ENCODE measurements around the gene PHF5A. TPM values are rescaled to one million over a fixed set of nuclear protein-coding genes. Genes with fewer than 3 reads are reported as not detected.
"Not testable (repeated sequence)": the region's sequence is repeated elsewhere in the genome, so short reads cannot be mapped to it uniquely, and the experiment has no call there.

PHF5A gene
- total RNA-seq, 1 donor from 2014 or later, result 90.3 TPM

DNA sequence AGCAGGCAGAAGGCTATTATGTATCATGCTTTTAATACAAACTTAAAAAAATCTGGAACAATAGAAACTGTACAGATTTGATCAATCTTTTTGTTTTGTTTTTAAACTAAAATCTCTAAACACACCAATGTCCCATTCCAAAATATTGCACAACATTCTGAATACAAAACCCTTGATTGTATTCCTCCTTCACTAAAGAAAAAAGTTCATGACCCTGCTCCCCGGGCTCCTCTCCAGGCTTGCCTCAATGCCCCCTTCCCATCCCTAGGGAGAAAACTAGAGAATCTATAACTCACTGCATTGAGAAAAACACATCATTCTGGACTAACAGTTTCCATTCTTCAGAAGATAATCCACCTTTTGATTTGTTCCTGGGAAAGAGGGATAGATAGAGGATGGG is 35.0 kb downstream of the PHF5A start:
- H3K27me3 Mint-ChIP-seq; DNase-seq; H3K9me3 Mint-ChIP-seq; H3K4me3 Mint-ChIP-seq; H3K27ac Mint-ChIP-seq; H3K4me1 Mint-ChIP-seq; intact Hi-C loops (cut with micrococcal nuclease): not testable (repeated sequence)
- H3K36me3 Mint-ChIP-seq (ENCODE audit: low read depth), result peaks cover 51% of the 10 kb centered on the region

DNA sequence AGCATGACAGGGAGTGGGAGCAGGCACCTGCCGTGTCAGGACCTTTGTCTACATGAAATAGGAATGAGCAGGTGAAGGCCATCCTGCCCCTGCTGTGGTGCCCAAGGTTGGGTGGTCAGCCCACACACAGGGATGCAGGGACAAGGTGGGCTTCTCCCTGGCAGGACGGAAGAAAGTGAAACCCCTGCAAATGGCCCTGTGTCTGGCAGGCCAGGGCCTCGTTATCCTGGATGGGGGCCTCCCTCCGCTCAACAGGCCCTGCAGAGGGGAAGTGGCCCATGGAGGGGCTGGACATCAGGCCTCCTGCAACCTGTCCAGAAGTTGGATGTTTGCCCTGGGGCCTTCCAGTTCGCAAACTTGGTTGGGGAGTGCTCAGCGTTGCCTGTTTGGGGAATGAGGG is 36.8 kb downstream of the PHF5A start:
- intact Hi-C loops (cut with micrococcal nuclease), result no loop called here
- peaks cover 47% of the 10 kb centered on the region for H3K36me3 Mint-ChIP-seq (ENCODE audit: low read depth)
- peaks cover 4% of the 10 kb centered on the region for H3K4me1 Mint-ChIP-seq
- DNase-seq, result no peak
- no peak overlapping the region for H3K4me3 Mint-ChIP-seq
- no peaks in the 10 kb centered on the region for H3K9me3 Mint-ChIP-seq
- no peak overlapping the region for H3K27ac Mint-ChIP-seq
- H3K27me3 Mint-ChIP-seq, result no peaks in the 10 kb centered on the region

DNA sequence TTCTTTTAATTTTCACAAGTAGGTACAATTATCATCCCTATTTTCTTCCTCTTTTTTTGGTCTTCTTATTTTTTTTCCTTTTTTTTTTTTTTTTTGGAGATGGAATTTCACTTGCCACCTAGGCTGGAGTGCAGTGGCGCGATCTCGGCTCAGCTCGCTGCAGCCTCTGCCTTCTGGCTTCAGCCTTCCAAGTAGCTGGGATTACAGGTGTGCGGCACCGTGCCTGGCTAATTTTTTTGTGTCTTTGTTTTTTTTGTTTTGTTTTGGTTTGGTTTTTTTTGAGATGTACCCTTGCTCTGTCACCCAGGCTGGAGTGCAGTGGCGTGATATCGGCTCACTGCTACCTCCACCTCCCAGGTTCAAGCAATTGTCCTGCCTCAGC is 38.5 kb downstream of the PHF5A start:
- no peak overlapping the region for H3K27ac Mint-ChIP-seq

DNA sequence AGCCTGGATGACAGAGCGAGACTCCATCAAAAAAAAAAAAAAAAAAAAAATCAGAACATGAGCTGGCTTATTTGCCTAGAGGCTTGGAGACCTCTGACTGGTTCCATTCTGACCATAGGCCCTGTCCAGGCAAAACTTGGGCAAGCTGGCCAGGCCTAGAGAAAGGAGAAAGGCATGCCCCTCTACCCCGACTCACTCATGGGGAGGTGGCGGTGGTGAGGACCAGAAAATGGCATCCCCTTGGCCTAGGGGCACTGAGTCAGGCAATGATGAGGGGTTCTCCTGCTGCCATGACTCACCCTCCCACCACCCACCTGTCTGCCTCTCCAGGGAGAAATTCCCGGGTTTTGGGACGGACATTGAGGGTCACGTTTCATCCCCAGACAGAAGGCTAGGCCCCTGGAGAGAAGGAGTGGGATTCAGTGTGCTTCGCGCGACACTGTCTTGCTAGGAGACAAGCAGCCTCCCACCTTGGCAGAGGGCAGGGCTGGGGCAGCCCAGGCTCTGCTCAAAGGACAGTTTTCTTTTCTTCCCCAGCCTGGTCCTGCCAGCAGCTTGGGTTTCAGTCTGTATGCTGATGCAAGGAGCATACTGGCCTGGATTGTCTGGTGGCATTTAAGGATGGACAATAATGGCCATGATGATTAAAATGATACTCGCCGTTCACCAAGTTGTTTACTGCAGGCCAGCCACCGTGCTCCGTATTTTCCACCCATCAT is 39.1 kb downstream of the PHF5A start:
- H3K27me3 Mint-ChIP-seq, result no peaks in the 10 kb centered on the region
- no peaks in the 10 kb centered on the region for H3K9me3 Mint-ChIP-seq
- H3K4me3 Mint-ChIP-seq, result no peak overlapping the region
- H3K4me1 Mint-ChIP-seq, result peaks cover 11% of the 10 kb centered on the region
- H3K36me3 Mint-ChIP-seq (ENCODE audit: low read depth), result peaks cover 33% of the 10 kb centered on the region
- no peak overlapping the region for H3K27ac Mint-ChIP-seq
- DNase-seq, result no peak
- intact Hi-C loops (cut with micrococcal nuclease), result no loop called here

More for the DNA sequence above, 38.5 kb downstream of the PHF5A start:
- Mint-ChIP-seq H3K9me3 (no peaks in the 10 kb centered on the region), H3K4me1 (peaks cover 11% of the 10 kb centered on the region), H3K4me3 (no peak overlapping the region), H3K27me3 (no peaks in the 10 kb centered on the region), H3K36me3 (ENCODE audit: low read depth) (peaks cover 36% of the 10 kb centered on the region)
- intact Hi-C loops (cut with micrococcal nuclease), result no loop called here
- DNase-seq, result no peak

DNA sequence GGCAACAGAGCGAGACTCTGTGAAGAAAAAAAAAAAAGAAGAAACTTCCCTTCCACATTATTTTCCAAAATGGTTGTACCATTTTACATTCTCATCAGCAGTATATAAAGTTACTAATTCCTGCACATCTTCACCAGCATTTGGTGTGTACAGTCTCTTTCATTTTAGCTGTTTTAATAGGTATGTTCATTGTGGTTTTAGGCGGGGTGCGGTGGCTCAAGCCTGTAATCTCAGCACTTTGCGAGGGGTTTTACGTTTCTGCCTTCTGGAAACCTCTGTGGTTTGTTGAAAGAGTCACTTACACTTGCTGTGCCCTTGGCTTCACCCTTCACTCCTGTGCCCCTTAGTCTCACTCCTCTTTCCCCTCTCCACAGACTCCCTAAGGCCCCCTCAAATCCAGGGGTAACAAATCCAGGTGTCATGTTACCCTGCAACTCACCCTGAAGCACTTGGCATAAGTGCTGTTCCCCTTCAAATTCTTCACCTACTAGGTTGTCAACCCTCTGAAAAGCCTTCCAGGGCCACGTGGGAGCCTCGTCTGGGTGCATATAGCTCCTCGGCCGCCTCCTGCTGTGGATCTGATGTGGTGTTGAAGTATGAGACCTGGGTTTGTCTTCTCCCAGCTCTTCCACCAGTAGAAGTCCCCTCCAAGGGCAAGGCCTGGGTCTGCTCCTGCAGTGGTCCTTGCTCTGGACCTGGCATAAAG is 42.7 kb downstream of the PHF5A start:
- Mint-ChIP-seq H3K27me3 (no peaks in the 10 kb centered on the region), H3K36me3 (ENCODE audit: low read depth) (peaks cover 21% of the 10 kb centered on the region), H3K4me1 (peaks cover 13% of the 10 kb centered on the region), H3K27ac (peak overlapping the region; percentile 74), H3K4me3 (peak overlapping the region; percentile 14), H3K9me3 (no peaks in the 10 kb centered on the region)
- intact Hi-C loops (cut with micrococcal nuclease), result no loop called here
- DNase-seq, result peak; percentile 82

DNA sequence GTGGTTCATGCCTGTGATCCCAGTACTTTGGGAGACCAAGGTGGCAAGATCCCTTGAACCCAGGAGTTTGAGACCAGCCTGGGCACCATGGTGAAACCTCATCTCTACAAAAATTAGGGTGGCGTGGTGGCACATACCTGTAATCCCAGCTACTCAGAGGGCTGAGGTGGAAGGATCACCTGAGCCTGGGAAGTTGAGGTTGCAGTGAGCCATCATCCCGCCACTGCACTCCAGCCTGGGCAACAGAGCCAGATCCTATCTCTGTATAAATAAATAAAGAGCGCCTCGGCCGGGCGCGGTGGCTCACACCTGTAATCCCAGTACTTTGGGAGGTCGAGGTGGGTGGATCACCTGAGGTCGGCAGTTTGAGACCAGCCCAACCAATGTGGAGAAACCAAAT is 49.8 kb downstream of the PHF5A start:
- H3K4me1 Mint-ChIP-seq, result peaks cover 16% of the 10 kb centered on the region
- no peak overlapping the region for H3K27ac Mint-ChIP-seq
- DNase-seq, result no peak
- no peaks in the 10 kb centered on the region for H3K27me3 Mint-ChIP-seq
- H3K36me3 Mint-ChIP-seq (ENCODE audit: low read depth), result peaks cover 17% of the 10 kb centered on the region
- H3K9me3 Mint-ChIP-seq, result no peaks in the 10 kb centered on the region
- no peak overlapping the region for H3K4me3 Mint-ChIP-seq
- intact Hi-C loops (cut with micrococcal nuclease), result no loop called here

DNA sequence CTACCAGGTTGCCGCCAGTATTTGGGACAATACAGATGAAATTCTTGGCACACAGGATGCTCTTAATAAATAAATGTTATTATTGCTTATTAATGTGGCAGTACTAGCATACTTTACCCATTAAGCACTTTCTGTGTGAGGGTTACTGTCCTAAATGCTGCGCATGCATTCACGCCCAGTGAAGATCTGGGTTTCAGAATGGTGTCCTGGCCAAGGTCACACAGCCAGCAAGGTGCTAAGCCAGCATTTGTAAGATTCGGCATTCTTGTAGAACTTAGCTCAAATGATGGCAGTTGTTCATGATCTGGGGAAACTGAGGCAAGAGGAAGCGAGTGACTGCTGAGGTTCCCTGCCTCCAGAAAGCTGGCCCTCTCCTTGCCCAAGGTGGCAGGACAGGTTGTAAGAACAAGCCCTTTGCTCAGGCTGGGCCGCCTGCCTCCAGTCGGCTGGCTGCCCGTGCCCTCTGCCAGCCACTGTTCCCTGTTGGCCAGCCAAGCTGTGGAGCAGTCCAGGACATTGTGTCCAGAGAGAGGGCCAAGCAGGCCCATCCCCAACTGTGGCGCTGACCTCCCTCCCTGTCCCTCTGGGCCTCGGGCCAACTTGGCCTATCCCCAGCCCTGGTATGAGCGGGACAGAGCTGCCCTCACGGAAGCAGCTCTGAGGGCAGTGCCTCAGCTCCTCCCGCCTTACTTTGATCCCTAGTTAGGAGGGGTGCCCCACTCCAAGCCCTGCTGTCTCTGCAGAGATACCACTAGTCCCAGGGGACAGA is 50.7 kb downstream of the PHF5A start:
- intact Hi-C loops (cut with micrococcal nuclease), result no loop called here
- no peak for DNase-seq
- no peaks in the 10 kb centered on the region for H3K27me3 Mint-ChIP-seq
- H3K27ac Mint-ChIP-seq, result no peak overlapping the region
- H3K36me3 Mint-ChIP-seq (ENCODE audit: low read depth), result peaks cover 18% of the 10 kb centered on the region
- H3K9me3 Mint-ChIP-seq, result no peaks in the 10 kb centered on the region
- H3K4me1 Mint-ChIP-seq, result peaks cover 16% of the 10 kb centered on the region
- no peak overlapping the region for H3K4me3 Mint-ChIP-seq

DNA sequence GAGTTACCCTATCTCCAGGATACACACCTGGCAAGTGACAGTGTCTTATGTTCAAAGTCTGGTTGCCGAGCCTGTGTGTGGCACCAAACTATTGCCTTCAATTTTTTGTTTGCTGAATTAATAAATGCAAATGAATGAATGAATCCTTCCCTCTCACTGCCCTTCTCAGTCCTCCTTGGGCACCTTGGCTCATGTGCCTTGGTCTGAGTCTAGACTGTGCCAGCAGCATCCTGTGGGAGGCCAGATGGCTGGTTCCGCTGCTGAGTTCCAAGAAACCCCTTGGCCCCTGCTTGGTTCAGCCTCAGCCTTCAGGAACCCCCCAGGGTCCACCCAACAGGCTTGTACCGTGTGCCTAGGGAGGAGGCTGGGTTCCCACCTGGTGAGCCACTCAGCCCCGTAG is 52.9 kb downstream of the PHF5A start:
- no peaks in the 10 kb centered on the region for H3K9me3 Mint-ChIP-seq
- intact Hi-C loops (cut with micrococcal nuclease), result no loop called here
- H3K4me3 Mint-ChIP-seq, result peak overlapping the region; percentile 99
- peaks cover 16% of the 10 kb centered on the region for H3K36me3 Mint-ChIP-seq (ENCODE audit: low read depth)
- H3K4me1 Mint-ChIP-seq, result peaks cover 23% of the 10 kb centered on the region
- H3K27me3 Mint-ChIP-seq, result no peaks in the 10 kb centered on the region
- peak overlapping the region; percentile 60 for H3K27ac Mint-ChIP-seq
- DNase-seq, result no peak

DNA sequence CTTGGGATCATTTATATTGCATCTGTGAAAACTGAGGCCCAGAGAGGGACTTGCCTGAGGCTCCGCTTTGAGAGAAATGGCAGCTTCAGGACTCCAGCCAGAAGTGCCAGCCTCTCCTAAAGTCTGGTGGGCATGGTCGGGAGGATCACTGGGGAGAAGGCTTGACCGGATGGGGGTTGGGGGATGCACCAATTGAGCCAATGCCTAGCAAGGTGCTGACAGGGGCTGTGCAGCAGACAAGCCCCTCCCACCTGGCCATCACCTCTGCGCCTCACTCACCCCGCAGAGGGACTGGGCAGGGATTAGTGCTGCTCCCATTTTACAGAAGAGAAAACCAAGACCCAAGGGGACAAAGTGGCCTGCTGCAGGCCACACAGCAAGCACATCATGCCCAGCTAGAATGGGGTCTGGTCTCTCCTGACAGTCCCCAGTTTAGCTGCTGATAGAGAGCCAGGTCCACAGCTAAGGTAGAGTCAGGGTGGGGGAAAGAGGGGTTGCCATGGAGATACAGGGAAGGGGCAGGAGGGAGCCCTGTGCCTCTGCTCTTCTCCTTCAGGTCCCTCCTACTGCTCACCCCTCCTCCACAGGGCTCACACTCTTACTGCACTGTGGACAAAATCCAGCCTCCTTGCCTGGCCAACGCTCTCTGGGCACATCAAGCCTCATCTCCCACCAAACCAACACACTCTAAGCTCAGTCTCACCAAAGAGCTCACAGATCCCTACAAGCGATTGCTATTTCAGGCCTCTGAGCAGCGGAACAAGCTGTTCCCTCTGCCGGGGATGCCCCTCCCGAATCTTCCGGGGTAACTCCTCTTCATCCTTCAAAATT is 57.3 kb downstream of the PHF5A start:
- Mint-ChIP-seq H3K27me3 (no peaks in the 10 kb centered on the region), H3K9me3 (no peaks in the 10 kb centered on the region), H3K27ac (peak overlapping the region; percentile 67), H3K36me3 (ENCODE audit: low read depth) (peaks cover 14% of the 10 kb centered on the region), H3K4me3 (peak overlapping the region; percentile 42), H3K4me1 (peaks cover 21% of the 10 kb centered on the region)
- intact Hi-C loops (cut with micrococcal nuclease), result no loop called here
- DNase-seq, result no peak

DNA sequence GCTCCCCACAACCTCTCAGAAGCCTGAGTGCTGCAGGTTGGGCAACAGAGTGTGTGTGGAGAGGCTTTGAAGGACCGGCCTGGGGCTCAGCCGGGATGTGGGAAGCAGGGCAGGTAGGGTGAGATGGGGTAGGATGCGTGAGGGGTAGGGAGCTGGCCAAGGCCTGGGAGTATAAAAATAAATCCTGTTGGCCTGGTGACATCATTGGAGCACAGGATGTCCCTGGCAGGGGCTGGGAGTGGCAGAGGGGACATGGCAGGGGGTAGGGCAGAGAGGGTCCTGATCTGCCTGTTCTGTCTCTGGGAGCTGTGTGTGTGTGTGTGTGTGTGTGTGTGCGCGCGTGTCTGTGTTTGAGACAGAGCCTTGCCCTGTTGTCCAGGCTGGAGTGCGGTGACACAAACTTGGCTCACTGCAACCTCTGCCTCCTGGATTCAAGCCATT is 58.2 kb downstream of the PHF5A start:
- Mint-ChIP-seq H3K27ac (peak overlapping the region; percentile 39), H3K4me1 (peaks cover 24% of the 10 kb centered on the region), H3K9me3 (no peaks in the 10 kb centered on the region), H3K27me3 (no peaks in the 10 kb centered on the region), H3K36me3 (ENCODE audit: low read depth) (peaks cover 10% of the 10 kb centered on the region), H3K4me3 (no peak overlapping the region)
- DNase-seq, result no peak
- intact Hi-C loops (cut with micrococcal nuclease), result no loop called here

Other genes starting within 250 kb of the PHF5A start
- 0.33 and 0.47 TPM in 2 replicates for gene CHADL, start 227.8 kb downstream of the PHF5A start, total RNA-seq
- 185 and 187 TPM in 2 replicates for gene RANGAP1, start 182.5 kb downstream of the PHF5A start, total RNA-seq
- 69.1 and 70.5 TPM in 2 replicates for gene ZC3H7B, start 167.2 kb downstream of the PHF5A start, total RNA-seq
- gene TEF, start 86.8 kb downstream of the PHF5A start, total RNA-seq, result 2.0 and 2.1 TPM in 2 replicates
- 41.4 and 42.7 TPM in 2 replicates for gene TOB2, start 21.9 kb downstream of the PHF5A start, total RNA-seq
- 103 and 104 TPM in 2 replicates for gene ACO2, start 425 bp upstream of the PHF5A start, total RNA-seq
- 49.2 and 50.6 TPM in 2 replicates for gene POLR3H, start 75.8 kb upstream of the PHF5A start, total RNA-seq
- gene CSDC2, start 92.3 kb upstream of the PHF5A start, total RNA-seq, result not detected in 2 replicates
- gene PMM1, start 121.1 kb upstream of the PHF5A start, total RNA-seq, result 19.7 and 23.1 TPM in 2 replicates
- gene DESI1, start 152.4 kb upstream of the PHF5A start, total RNA-seq, result 82.2 and 84.9 TPM in 2 replicates
- 400 and 414 TPM in 2 replicates for gene XRCC6, start 152.6 kb upstream of the PHF5A start, total RNA-seq
- 343 and 345 TPM in 2 replicates for gene SNU13, start 220.2 kb upstream of the PHF5A start, total RNA-seq
- gene MEI1, start 230.8 kb upstream of the PHF5A start, total RNA-seq, result 14.2 and 15.7 TPM in 2 replicates

Measured in activated CD4-positive, alpha-beta T cell treated with anti-CD3 and anti-CD28 coated beads, Interleukin-2, amount 10 ng/mL, durations not matched to agents 24 days and 14 days (primary cell).